Cardiac septum (tissue), 1 donor: Measurements from ENCODE around the gene BDH1. TPM values are rescaled to one million over a fixed set of nuclear protein-coding genes. Genes with fewer than 3 reads are reported as not detected.

Experiments used
- DNase-seq: peaks from one replicate; pipeline ENCODE4 v3.0.0-alpha.2; 2020; ENCODE audit warnings: low spot score
- intact Hi-C: fragments of 100-400 bp; cut with DNase I; formaldehyde crosslinking; loops from one replicate; pipeline ENCODE4 v1.14.0; 2022
- total RNA-seq: library from RNA; stranded (reverse); fragmentation: NEBNext Ultra II Directional; extraction: Animal tissue kit (Norgen Biotek cat#: 25700); gene quantifications from one replicate; pipeline ENCODE4 v1.2.1, GENCODE V29; 2021
- donor health status: DM: no; HTN: no; CAD: no.

The BDH1 gene
- total RNA-seq, 1 donor from 2014 or later, result 61.4 TPM

- intact Hi-C loops, result no loop called here
- no peak for DNase-seq
Observed at GRCh38 chr3:197475514-197475913, 80.3 kb downstream of the BDH1 start.

- intact Hi-C loops, result no loop called here
- no peak for DNase-seq
Observed at GRCh38 chr3:197472151-197472550, 83.6 kb downstream of the BDH1 start.

- no peak for DNase-seq
- intact Hi-C loops, result no loop called here
Observed at GRCh38 chr3:197471221-197472010, 84.4 kb downstream of the BDH1 start.

- intact Hi-C loops, result no loop called here
- no peak for DNase-seq
Observed at GRCh38 chr3:197468866-197469382, 86.8 kb downstream of the BDH1 start.

- intact Hi-C loops, result no loop called here
- no peak for DNase-seq
Observed at GRCh38 chr3:197468167-197468566, 87.6 kb downstream of the BDH1 start.

GRCh38 chr3:197466586-197467399 lies 89.0 kb downstream of the BDH1 start:
- no peak for DNase-seq
- intact Hi-C loops, result no loop called here

- no peak for DNase-seq
- intact Hi-C loops, result no loop called here
Observed at GRCh38 chr3:197465996-197466549, 89.7 kb downstream of the BDH1 start.

GRCh38 chr3:197465197-197465995 lies 90.4 kb downstream of the BDH1 start:
- intact Hi-C loops, result no loop called here
- DNase-seq, result no peak

GRCh38 chr3:197464794-197465193 lies 91.0 kb downstream of the BDH1 start:
- DNase-seq, result no peak

GRCh38 chr3:197463279-197463678 lies 92.5 kb downstream of the BDH1 start:
- no peak for DNase-seq
- intact Hi-C loops, result no loop called here

More at GRCh38 chr3:197464794-197465193, 91.0 kb downstream of the BDH1 start:
- intact Hi-C loops, result no loop called here

- intact Hi-C loops, result no loop called here
- DNase-seq, result no peak
Observed at GRCh38 chr3:197462808-197463207, 93.0 kb downstream of the BDH1 start.

- DNase-seq, result no peak
- intact Hi-C loops, result no loop called here
Observed at GRCh38 chr3:197460639-197461038, 95.1 kb downstream of the BDH1 start.

GRCh38 chr3:197460002-197460401 lies 95.8 kb downstream of the BDH1 start:
- intact Hi-C loops, result no loop called here
- DNase-seq, result no peak

Other genes with a start within 250 kb of the BDH1 start
- gene RUBCN, start 180.9 kb upstream of the BDH1 start, total RNA-seq, result 41.0 TPM
- gene FYTTD1, start 193.9 kb upstream of the BDH1 start, total RNA-seq, result 87.5 TPM
- 27.6 TPM for gene LRCH3, start 235.3 kb upstream of the BDH1 start, total RNA-seq